H1 (cell line): ENCODE measurements around the gene NOS1AP. TPM values are rescaled to one million over a fixed set of nuclear protein-coding genes. Genes with fewer than 3 reads are reported as not detected.

Experiments used
- CTCF ChIA-PET: fragments of 300-600 bp; sonication (Branson Sonifier 250); formaldehyde crosslinking; loops from one replicate; lab custom pipeline; 2021; ENCODE audit not compliant: partially characterized antibody; lab: Charles Lee
- POLR2A ChIA-PET: fragments of 300-600 bp; sonication (Branson Sonifier 250); formaldehyde crosslinking; loops from one replicate; lab custom pipeline; 2021; ENCODE audit warnings: inconsistent platforms; ENCODE audit not compliant: partially characterized antibody; lab: Charles Lee
- DNase-seq, 2 experiments: peaks; one replicate each; pipeline versions ENCODE4 v3.0.0 to v3.0.0-alpha.2; 2010 to 2022; ENCODE audit warnings: low spot score in 2 of 2, low read depth in 1 of 2, mixed read lengths in 1 of 2
- FAIRE-seq: peaks from 2 replicates; lab custom pipeline; 2011; peaks lifted over from hg19 to GRCh38; lab: Jason Lieb, UNC
- H2AFZ ChIP-seq: 2 replicates; pipeline ENCODE4 v1.8.1; 2012; ENCODE audit warnings: low read length, inconsistent platforms
- H2AK5ac ChIP-seq: 2 replicates; pipeline ENCODE4 v1.6.1; 2013; ENCODE audit warnings: low read depth, low read length
- H2BK120ac ChIP-seq: replicated peaks from 2 replicates; pipeline ENCODE3; 2013; ENCODE audit warnings: low read depth, low read length, inconsistent platforms
- H2BK12ac ChIP-seq: 2 replicates; pipeline ENCODE4 v1.6.1; 2013; ENCODE audit warnings: low read depth, low read length
- H2BK15ac ChIP-seq: 2 replicates; pipeline ENCODE4 v1.6.1; 2013; ENCODE audit warnings: low read length
- H2BK20ac ChIP-seq: 2 replicates; pipeline ENCODE4 v1.6.1; 2013; ENCODE audit warnings: low read length
- H2BK5ac ChIP-seq: 2 replicates; pipeline ENCODE4 v1.6.1; 2013; ENCODE audit warnings: low read depth, low read length
- H3K14ac ChIP-seq: 2 replicates; pipeline ENCODE4 v1.6.1; 2013; ENCODE audit warnings: inconsistent platforms; ENCODE audit not compliant: insufficient read length
- H3K18ac ChIP-seq: 2 replicates; pipeline ENCODE4 v1.6.1; 2013; ENCODE audit warnings: low read length; ENCODE audit errors: extremely low read depth
- H3K23ac ChIP-seq: 2 replicates; pipeline ENCODE4 v1.6.1; 2013; ENCODE audit warnings: inconsistent platforms; ENCODE audit not compliant: insufficient read length
- H3K23me2 ChIP-seq: 2 replicates; pipeline ENCODE4 v1.6.1; 2013; ENCODE audit warnings: low read depth, low read length
- H3K27ac ChIP-seq: 2 replicates; pipeline ENCODE4 v1.6.1; 2011; ENCODE audit warnings: low read depth, low read length, inconsistent platforms
- H3K27me3 ChIP-seq, 4 experiments: replicated peaks in 1 of 4; 1 replicate in 1 of 4; 2 replicates in 3 of 4; pipeline versions ENCODE4 v1.6.1 to v1.8.1; 2011 to 2013; ENCODE audit warnings: low read length in 3 of 4, mild to moderate bottlenecking in 3 of 4, inconsistent platforms in 2 of 4, mixed read lengths in 2 of 4, moderate library complexity in 1 of 4; ENCODE audit not compliant: control insufficient read depth in 3 of 4, insufficient read depth in 3 of 4; ENCODE audit errors: extremely low read depth in 1 of 4
- H3K36me3 ChIP-seq, 4 experiments: 2 replicates each; pipeline versions ENCODE4 v1.6.1 to v1.8.1; 2011 to 2013; ENCODE audit warnings: mild to moderate bottlenecking in 4 of 4, low read length in 3 of 4, moderate library complexity in 2 of 4, control low read depth in 1 of 4, inconsistent platforms in 1 of 4; ENCODE audit not compliant: insufficient read depth in 4 of 4, control insufficient read depth in 2 of 4
- H3K4ac ChIP-seq: replicated peaks from 2 replicates; pipeline ENCODE3; 2013; ENCODE audit warnings: low read length, low read depth, mixed read lengths, inconsistent platforms; ENCODE audit not compliant: insufficient read length
- H3K4me1 ChIP-seq, 4 experiments: replicated peaks in 1 of 4; 1 replicate in 1 of 4; 2 replicates in 3 of 4; pipeline versions ENCODE4 v1.6.1 to v1.8.1; 2011 to 2013; ENCODE audit warnings: low read length in 3 of 4, inconsistent platforms in 2 of 4, mixed read lengths in 1 of 4; ENCODE audit not compliant: insufficient read depth in 4 of 4, control insufficient read depth in 3 of 4
- H3K4me2 ChIP-seq, 2 experiments: 2 replicates each; pipeline versions ENCODE4 v1.6.1 to v1.8.1; 2011 to 2013; ENCODE audit warnings: low read depth in 2 of 2, low read length in 2 of 2, control low read depth in 1 of 2, inconsistent platforms in 1 of 2, mild to moderate bottlenecking in 1 of 2; ENCODE audit not compliant: insufficient read depth in 1 of 2
- H3K4me3 ChIP-seq, 4 experiments: fragments of 200-600, 300-600 bp in 1 of 4; sonication (generic), shearing (Covaris generic), sonication (Bioruptor Twin) in 1 of 4; 2 replicates each; pipeline versions ENCODE4 v1.5.1 to v1.8.1; 2011 to 2016; ENCODE audit warnings: low read length in 4 of 4, low read depth in 3 of 4, control low read depth in 2 of 4, inconsistent platforms in 2 of 4, mild to moderate bottlenecking in 2 of 4, mixed read lengths in 1 of 4, moderate library complexity in 1 of 4; ENCODE audit not compliant: insufficient read depth in 2 of 4; ENCODE audit errors: extremely low read depth in 1 of 4
- H3K56ac ChIP-seq: replicated peaks from 2 replicates; pipeline ENCODE3; 2013; ENCODE audit warnings: low read depth, mild to moderate bottlenecking, mixed read lengths, low read length, inconsistent platforms; ENCODE audit not compliant: insufficient read length
- H3K79me1 ChIP-seq: 2 replicates; pipeline ENCODE4 v1.6.1; 2013; ENCODE audit warnings: low read depth, low read length, control low read depth
- H3K79me2 ChIP-seq, 2 experiments: 2 replicates each; pipeline versions ENCODE4 v1.6.1 to v1.8.1; 2012 to 2013; ENCODE audit warnings: low read length in 2 of 2, mild to moderate bottlenecking in 2 of 2, inconsistent platforms in 1 of 2; ENCODE audit not compliant: insufficient read depth in 2 of 2, control insufficient read depth in 1 of 2
- H3K9ac ChIP-seq, 4 experiments: replicated peaks in 1 of 4; 1 replicate in 1 of 4; 2 replicates in 3 of 4; pipeline versions ENCODE4 v1.6.1 to v1.8.1; 2011 to 2013; ENCODE audit warnings: low read depth in 3 of 4, low read length in 3 of 4, control low read depth in 2 of 4, mild to moderate bottlenecking in 2 of 4, moderate library complexity in 2 of 4, inconsistent platforms in 1 of 4; ENCODE audit errors: extremely low read depth in 1 of 4
- H3K9me3 ChIP-seq, 2 experiments: 2 replicates each; pipeline versions ENCODE4 v1.6.1 to v1.8.1; 2012 to 2013; ENCODE audit warnings: mild to moderate bottlenecking in 2 of 2, moderate library complexity in 2 of 2, control low read depth in 1 of 2, inconsistent platforms in 1 of 2, low read depth in 1 of 2, low read length in 1 of 2, mixed read lengths in 1 of 2; ENCODE audit not compliant: insufficient read depth in 2 of 2
- H4K20me1 ChIP-seq, 2 experiments: replicated peaks in 1 of 2; 2 replicates each; pipeline versions ENCODE3 to v1.8.1; 2011 to 2013; ENCODE audit warnings: inconsistent platforms in 2 of 2, low read length in 2 of 2, mild to moderate bottlenecking in 1 of 2; ENCODE audit not compliant: insufficient read depth in 2 of 2, control insufficient read depth in 1 of 2
- H4K5ac ChIP-seq: 2 replicates; pipeline ENCODE4 v1.6.1; 2013; ENCODE audit warnings: low read length, low read depth, mixed read lengths, inconsistent platforms; ENCODE audit not compliant: insufficient read length
- H4K8ac ChIP-seq: 2 replicates; pipeline ENCODE4 v1.8.0; 2013; ENCODE audit warnings: mild to moderate bottlenecking, moderate library complexity, low read length, inconsistent platforms; ENCODE audit not compliant: insufficient read depth; ENCODE audit errors: extremely low read depth
- H4K91ac ChIP-seq: replicated peaks from 2 replicates; pipeline ENCODE3; 2013; ENCODE audit warnings: low read length, mixed read lengths, inconsistent platforms; ENCODE audit not compliant: insufficient read length
- BCL11A ChIP-seq, 2 experiments: IDR thresholded peaks; one replicate each; pipeline ENCODE4 v1.6.1; 2011; ENCODE audit warnings: low read depth in 2 of 2, low read length in 2 of 2, mild to moderate bottlenecking in 2 of 2
- CBX5 ChIP-seq: fragments of 300-800, 300-1000 bp; sonication (generic); IDR thresholded peaks from 2 replicates; pipeline ENCODE4 v1.7.1; 2016; ENCODE audit warnings: antibody characterized with exemption, low read length, low read depth
- GTF2F1 ChIP-seq: IDR thresholded peaks from 2 replicates; pipeline ENCODE4 v1.6.1; 2012; ENCODE audit warnings: low read depth, low read length, improper control_type of control experiment, borderline replicate concordance
- WGBS, 2 experiments: shearing (Covaris generic) in 1 of 2; methylation state at CpG; one replicate each; pipeline versions ENCODE4 v1.1.6 to v1.1.7; 2013 to 2015; ENCODE audit warnings: low lambda C conversion rate in 2 of 2, mixed read lengths in 2 of 2, inconsistent platforms in 1 of 2, low coverage in 1 of 2, missing lambda C conversion rate in 1 of 2; ENCODE audit not compliant: insufficient replicate concordance in 2 of 2, insufficient coverage in 1 of 2, insufficient read length in 1 of 2; ENCODE audit errors: extremely low coverage in 1 of 2, missing lambda C conversion rate in 1 of 2; 5-methylcytosine and 5-hydroxymethylcytosine counted together
- polyA plus RNA-seq, 7 experiments: library from polyadenylated mRNA; depleted of rRNA in 3 of 7; stranded (reverse) in 5 of 7; unstranded in 2 of 7; fragments of >200 nt in 5 of 7; fragments of 200-250 nt in 2 of 7; gene quantifications; 1 replicate in 5 of 7; 2 replicates in 1 of 7; 4 replicates in 1 of 7; pipeline versions ENCODE4 v1.2.1 to v1.2.3, GENCODE V29; 2011 to 2013; ENCODE audit warnings: missing spikeins in 2 of 7, mixed read lengths in 2 of 7
- total RNA-seq: library from RNA; stranded (reverse); fragmentation: NEBNext Ultra II Directional; extraction: Animal tissue kit (Norgen Biotek cat#: 25700); gene quantifications from 2 replicates; pipeline ENCODE4 v1.2.1, GENCODE V29; 2021

The NOS1AP gene
- total and polyA plus RNA-seq, 2 of the 8 experiments (the other 6 are each of a cell fraction or from before 2014, with no cell fraction given) = 2.4 to 12.1 TPM

GRCh38 chr1:162386292-162387225 lies 317.1 kb downstream of the NOS1AP start:
- Histone ChIP-seq H3K79me1 (no peaks in the 10 kb centered on the region), H3K23ac (no peak overlapping the region), H4K5ac (no peak overlapping the region), H3K4me2 (no peak overlapping the region), H3K4ac (no peak overlapping the region), H3K79me2 (no peaks in the 10 kb centered on the region), H2BK20ac (no peak overlapping the region), H3K4me1 (peaks cover 0 to 3% (median 1%) of the 10 kb centered on the region in 4 experiments; a peak in 4 of 7 replicates), H4K20me1 (no peaks in the 10 kb centered on the region), H3K4me3 (no peak overlapping the region), H3K27me3 (no peaks in the 10 kb centered on the region), H4K8ac (peak overlapping the region; percentile 9), H4K91ac (no peak overlapping the region), H3K36me3 (peaks cover 0 to 5% (median 2%) of the 10 kb centered on the region in 4 experiments; a peak in 1 of 8 replicates), H3K56ac (no peak overlapping the region), H2AK5ac (no peak overlapping the region), H2BK12ac (no peak overlapping the region), H2BK15ac (0 out of 2 replicates have a peak overlapping the region, but pooled peaks have one; percentile 8), H3K14ac (no peak overlapping the region), H3K9ac (no peak overlapping the region), H3K27ac (no peak overlapping the region), H2AFZ (no peak overlapping the region), H2BK5ac (no peak overlapping the region), H3K18ac (no peak overlapping the region), H3K9me3 (no peaks in the 10 kb centered on the region), H2BK120ac (no peak overlapping the region), H3K23me2 (no peaks in the 10 kb centered on the region)
- POLR2A ChIA-PET = interaction anchor here (1.2 kb wide), 1 partner anchor 8 kb away, joined by 3 read pairs; no protein-coding TSS in a partner anchor
- CTCF ChIA-PET = interaction anchor here (1.2 to 8.1 kb wide), 4 partner anchors 12 to 330 kb away, joined by 3 to 44 read pairs (median 6); no protein-coding TSS in a partner anchor
- no peak for FAIRE-seq
- DNase-seq = no peak
- 78% methylated on average over 8 of the region's 8 CpGs; no CpG with 5 or more reads in 1 of the 2 experiments for WGBS, 2 experiments
- TF ChIP-seq GTF2F1 (no peak), BCL11A (IDR thresholded peaks at IDR 0.05; ENCODE audit: low read depth in 2 of 2, low read length in 2 of 2) (no peak), CBX5 (no peak)
